Transverse colon (tissue), 4 donors: Measurements from ENCODE around the gene NKAIN2. TPM values are rescaled to one million over a fixed set of nuclear protein-coding genes. Genes with fewer than 3 reads are reported as not detected.

Source experiments
- DNase-seq: peaks from one replicate; pipeline ENCODE4 v3.0.0-alpha.2; 2019
- H3K27ac ChIP-seq, 4 donors: fragments of 200-600 bp; sonication (generic); 2 replicates each; pipeline ENCODE4 v1.5.1; 2016 to 2018; ENCODE audit warnings: inconsistent platforms in 4 of 4
- H3K27me3 ChIP-seq: fragments of 200-600 bp; sonication (generic); 2 replicates; pipeline ENCODE4 v1.5.1; 2017; ENCODE audit warnings: inconsistent platforms
- H3K36me3 ChIP-seq, 4 donors: fragments of 200-600 bp; sonication (generic); 2 replicates each; pipeline ENCODE4 v1.5.1; 2017 to 2019; ENCODE audit warnings: inconsistent platforms in 4 of 4
- H3K4me1 ChIP-seq, 4 donors: fragments of 200-600 bp; sonication (generic); 2 replicates each; pipeline ENCODE4 v1.5.1; 2017 to 2020; ENCODE audit warnings: inconsistent platforms in 4 of 4
- H3K4me3 ChIP-seq, 4 donors: fragments of 200-600 bp; sonication (generic); 1 replicate in 1 of 4; 2 replicates in 3 of 4; pipeline versions ENCODE4 v1.5.1 to v1.6.1; 2017 to 2019; ENCODE audit warnings: inconsistent platforms in 4 of 4
- H3K9me3 ChIP-seq, 2 donors: fragments of 200-600 bp; sonication (generic); 2 replicates each; pipeline ENCODE4 v1.5.1; 2017 to 2019; ENCODE audit warnings: inconsistent platforms in 2 of 2
- EP300 ChIP-seq: sonication (generic); formaldehyde crosslinking; IDR thresholded peaks from one replicate; pipeline ENCODE4 v1.6.1; 2017; ENCODE audit warnings: antibody characterized with exemption, low read depth
- POLR2A ChIP-seq: fragments of 450-650 bp; IDR thresholded peaks from one replicate; pipeline ENCODE4 v1.6.1; 2016; ENCODE audit warnings: antibody characterized with exemption, mild to moderate bottlenecking, moderate library complexity
- POLR2AphosphoS5 ChIP-seq, 3 donors: sonication (generic); formaldehyde crosslinking; IDR thresholded peaks; one replicate each; pipeline ENCODE4 v1.6.1; 2016; ENCODE audit warnings: antibody characterized with exemption in 3 of 3
- WGBS, 2 donors: methylation state at CpG; one replicate each; pipeline ENCODE4 v1.1.5; 2018; ENCODE audit warnings: low coverage in 1 of 2; 5-methylcytosine and 5-hydroxymethylcytosine counted together
- in situ Hi-C, 4 donors: fragments of 200-750 bp; cut with MboI; loops; one replicate each; pipeline versions ENCODE4 v1.15.0 to v1.15.1; 2017; ENCODE audit warnings: low sequenced_read_pairs in 3 of 4, low pct_ligation_motif_present in 1 of 4, low pct_unique_long_range_greater_than_20kb in 1 of 4
- intact Hi-C: fragments of 100-400 bp; cut with DNase I; formaldehyde crosslinking; loops from one replicate; pipeline ENCODE4 v1.15.1; 2023; ENCODE audit warnings: low total_unique reads
- total RNA-seq, 4 donors: library from RNA; depleted of rRNA; stranded (reverse); fragments of >200 nt; gene quantifications; one replicate each; pipeline ENCODE4 v1.1.0, GENCODE V29; 2016
- TF ChIP-seq, protein P1 (sequence below), 5 experiments: fragments of 200-600 bp in 3 of 5; fragments of 450-650 bp in 2 of 5; sonication (generic) in 3 of 5; IDR thresholded peaks; 1 replicate in 2 of 5; 2 replicates in 3 of 5; pipeline ENCODE4 v1.5.1; 2016 to 2017; ENCODE audit warnings: antibody characterized with exemption in 5 of 5, inconsistent platforms in 3 of 5, mild to moderate bottlenecking in 2 of 5, moderate library complexity in 1 of 5

The NKAIN2 gene
- total RNA-seq, 4 donors from 2014 or later: 0.32 TPM; not detected in 3

DNA sequence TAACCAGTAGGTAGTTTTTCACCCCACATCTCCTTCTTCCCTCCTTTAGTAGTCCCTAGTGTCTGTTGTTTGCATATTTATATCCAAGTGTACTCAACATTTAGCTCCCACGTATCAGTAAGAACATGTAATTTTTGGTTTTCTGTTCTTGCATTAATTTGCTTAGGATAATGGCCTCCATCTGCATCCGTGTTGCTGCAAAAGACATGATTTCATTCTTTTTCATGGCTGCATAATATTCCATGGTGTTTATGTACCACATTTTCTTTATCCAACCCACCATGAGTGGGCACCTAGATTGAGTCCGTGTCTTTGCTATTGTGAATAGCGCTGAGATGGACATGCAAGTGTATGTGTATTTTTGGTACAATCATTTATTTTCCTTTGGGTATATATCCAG, 306.8 kb downstream of the NKAIN2 start:
- no peak for TF ChIP-seq EP300
- TF ChIP-seq, protein P1, sequence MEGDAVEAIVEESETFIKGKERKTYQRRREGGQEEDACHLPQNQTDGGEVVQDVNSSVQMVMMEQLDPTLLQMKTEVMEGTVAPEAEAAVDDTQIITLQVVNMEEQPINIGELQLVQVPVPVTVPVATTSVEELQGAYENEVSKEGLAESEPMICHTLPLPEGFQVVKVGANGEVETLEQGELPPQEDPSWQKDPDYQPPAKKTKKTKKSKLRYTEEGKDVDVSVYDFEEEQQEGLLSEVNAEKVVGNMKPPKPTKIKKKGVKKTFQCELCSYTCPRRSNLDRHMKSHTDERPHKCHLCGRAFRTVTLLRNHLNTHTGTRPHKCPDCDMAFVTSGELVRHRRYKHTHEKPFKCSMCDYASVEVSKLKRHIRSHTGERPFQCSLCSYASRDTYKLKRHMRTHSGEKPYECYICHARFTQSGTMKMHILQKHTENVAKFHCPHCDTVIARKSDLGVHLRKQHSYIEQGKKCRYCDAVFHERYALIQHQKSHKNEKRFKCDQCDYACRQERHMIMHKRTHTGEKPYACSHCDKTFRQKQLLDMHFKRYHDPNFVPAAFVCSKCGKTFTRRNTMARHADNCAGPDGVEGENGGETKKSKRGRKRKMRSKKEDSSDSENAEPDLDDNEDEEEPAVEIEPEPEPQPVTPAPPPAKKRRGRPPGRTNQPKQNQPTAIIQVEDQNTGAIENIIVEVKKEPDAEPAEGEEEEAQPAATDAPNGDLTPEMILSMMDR (IDR thresholded peaks at IDR 0.05): no peak
- no peak for TF ChIP-seq POLR2A
- TF ChIP-seq POLR2AphosphoS5 (IDR thresholded peaks at IDR 0.05): no peak
- Histone ChIP-seq H3K27me3 (no peaks in the 10 kb centered on the region), H3K27ac (no peak overlapping the region), H3K36me3 (no peaks in the 10 kb centered on the region), H3K9me3 (peaks cover 0 to 2% of the 10 kb centered on the region in 2 donors), H3K4me1 (no peaks in the 10 kb centered on the region), H3K4me3 (no peak overlapping the region)
- 75 to 93% methylated on average over 3 to 4 of the region's 4 CpGs for WGBS, 2 donors
- intact Hi-C loops: no loop called here
- DNase-seq: no peak
- in situ Hi-C loops: no loop called here

DNA sequence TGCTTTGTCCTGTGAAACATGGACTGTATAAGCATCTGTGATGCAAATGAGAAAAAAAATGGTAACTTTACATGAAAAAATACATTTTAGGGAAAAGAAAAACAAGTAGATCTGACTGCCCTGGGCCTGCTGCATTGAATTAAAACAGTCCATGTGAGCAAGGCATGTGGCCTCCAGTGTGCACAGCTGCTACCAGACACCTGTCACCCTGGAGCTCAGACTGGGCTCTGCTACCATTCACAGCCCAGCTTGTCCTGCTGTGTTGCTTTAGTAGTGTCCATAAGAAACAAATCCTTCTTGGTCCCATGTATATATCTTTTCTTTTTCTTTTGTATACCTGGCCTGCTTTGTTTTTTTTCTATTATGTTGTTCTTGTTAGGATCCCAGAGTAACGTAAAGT, 315.9 kb downstream of the NKAIN2 start:
- WGBS, 2 donors: 83 to 100% methylated on average over 1 of the region's 1 CpG
- DNase-seq: no peak
- H3K27ac ChIP-seq: no peak overlapping the region
- H3K36me3 ChIP-seq: no peaks in the 10 kb centered on the region
- no peaks in the 10 kb centered on the region for H3K4me1 ChIP-seq
- TF ChIP-seq POLR2A: no peak
- TF ChIP-seq EP300: no peak
- TF ChIP-seq, protein P1 (IDR thresholded peaks at IDR 0.05): no peak
- no peak for TF ChIP-seq POLR2AphosphoS5 (IDR thresholded peaks at IDR 0.05)
- no peaks in the 10 kb centered on the region for H3K9me3 ChIP-seq
- H3K4me3 ChIP-seq: no peak overlapping the region
- in situ Hi-C loops (no loop called here), intact Hi-C loops (no loop called here)
- H3K27me3 ChIP-seq: no peaks in the 10 kb centered on the region

DNA sequence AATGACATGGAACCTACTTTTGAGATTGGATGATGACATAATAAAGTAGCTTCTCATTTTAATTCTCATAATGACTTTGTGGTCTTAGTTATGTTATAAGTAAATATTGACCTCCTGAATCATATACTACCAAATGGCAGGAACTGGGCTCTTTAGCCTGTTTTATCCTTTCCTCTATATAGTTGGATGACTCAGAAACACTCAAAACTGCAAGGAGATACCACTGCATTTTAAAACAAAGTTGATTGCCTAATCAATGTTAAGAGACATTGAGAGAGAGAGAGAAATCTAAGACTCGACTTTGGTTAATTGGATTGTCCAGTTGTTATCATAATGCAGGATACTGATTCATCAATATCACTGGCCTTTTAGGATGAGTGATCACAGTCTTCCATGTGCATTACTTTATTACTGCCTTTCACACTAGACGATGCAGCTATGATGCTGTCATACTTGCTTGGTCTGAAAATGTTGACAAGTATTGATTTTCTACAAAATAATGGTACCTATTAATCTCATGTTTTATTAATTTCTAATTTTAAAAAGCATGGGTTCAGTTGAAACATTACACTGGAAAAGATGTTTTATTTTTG, 320.0 kb downstream of the NKAIN2 start:
- intact Hi-C loops (no loop called here), in situ Hi-C loops (no loop called here)
- Histone ChIP-seq H3K36me3 (no peaks in the 10 kb centered on the region), H3K27ac (no peak overlapping the region), H3K4me1 (no peaks in the 10 kb centered on the region), H3K9me3 (no peaks in the 10 kb centered on the region), H3K4me3 (no peak overlapping the region), H3K27me3 (no peaks in the 10 kb centered on the region)
- DNase-seq: no peak
- WGBS, 2 donors: 62 to 72% methylated on average over 2 of the region's 2 CpGs
- TF ChIP-seq, protein P1 (IDR thresholded peaks at IDR 0.05): no peak
- no peak for TF ChIP-seq EP300
- TF ChIP-seq POLR2A: no peak
- no peak for TF ChIP-seq POLR2AphosphoS5 (IDR thresholded peaks at IDR 0.05)

DNA sequence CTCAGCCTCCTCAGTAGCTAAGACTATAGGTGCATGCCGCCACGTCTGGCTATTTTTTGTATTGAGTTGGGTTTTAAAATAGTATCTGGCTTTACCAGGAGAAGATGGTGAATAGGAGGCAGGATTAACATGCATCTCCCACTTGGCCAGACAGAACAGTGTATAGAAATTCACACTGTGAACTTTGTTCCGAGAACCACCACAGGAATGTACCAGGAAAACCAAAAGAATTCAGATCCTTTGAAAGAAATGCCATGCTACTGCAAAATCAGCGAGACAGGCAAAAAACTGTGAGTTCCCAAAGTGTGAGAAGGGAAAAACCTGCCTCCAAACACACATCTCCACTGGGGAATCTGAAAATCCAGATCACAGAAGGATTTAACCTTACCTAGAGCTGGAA, 327.6 kb downstream of the NKAIN2 start:
- no peak for DNase-seq
- H3K27ac ChIP-seq: no peak overlapping the region
- H3K4me1 ChIP-seq: no peaks in the 10 kb centered on the region
- no peaks in the 10 kb centered on the region for H3K27me3 ChIP-seq
- H3K9me3 ChIP-seq: peaks cover 0 to 4% of the 10 kb centered on the region in 2 donors
- H3K4me3 ChIP-seq: no peak overlapping the region
- no peak for TF ChIP-seq EP300
- TF ChIP-seq, protein P1 (IDR thresholded peaks at IDR 0.05): no peak
- no peak for TF ChIP-seq POLR2A
- no peak for TF ChIP-seq POLR2AphosphoS5 (IDR thresholded peaks at IDR 0.05)
- no peaks in the 10 kb centered on the region for H3K36me3 ChIP-seq
- 71 to 78% methylated on average over 3 to 4 of the region's 4 CpGs for WGBS, 2 donors
- intact Hi-C loops: no loop called here
- in situ Hi-C loops: no loop called here
